ENCODE results near the gene KRT84. TPM values are rescaled to one million over a fixed set of nuclear protein-coding genes. Genes with fewer than 3 reads are reported as not detected.

The KRT84 gene
- polyA plus RNA-seq, 1 experiment: not detected

DNA sequence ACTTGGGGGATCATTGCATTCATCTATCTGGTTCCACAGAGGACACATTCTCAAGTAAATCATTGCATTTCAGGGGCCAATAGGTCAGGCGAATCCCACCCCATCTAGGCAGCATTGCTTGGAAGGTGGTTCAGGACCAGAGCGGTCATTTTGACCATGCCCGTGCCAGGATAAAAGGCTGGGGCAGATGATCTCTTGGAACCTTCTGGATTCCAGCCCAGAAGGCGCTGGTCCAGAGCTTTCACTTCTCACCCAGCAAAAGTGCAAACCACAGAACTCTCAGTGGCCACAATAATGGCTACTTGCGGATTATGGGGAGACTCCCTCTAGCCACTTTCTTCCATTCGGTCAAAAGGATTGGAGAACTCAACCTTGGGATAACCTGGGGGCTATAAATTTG lies 17.6 kb downstream of the KRT84 start:
- Histone ChIP-seq H3K27ac (ENCODE audit: low read depth, low read length) (no peak overlapping the region), H3K9me3 (ENCODE audit: control insufficient read depth, insufficient read depth, low read length) (no peaks in the 10 kb centered on the region), H3K4me3 (ENCODE audit: low read depth, low read length) (no peak overlapping the region), H3K27me3 (ENCODE audit: control insufficient read depth, insufficient read depth, low read length) (peaks cover 51% of the 10 kb centered on the region)
- no peak for DNase-seq (ENCODE audit: low read depth, low spot score)
- POLR2A ChIA-PET: no interaction called here
- CTCF ChIA-PET: interaction anchor here (0.9 to 1.1 kb wide), 2 partner anchors 503 to 512 kb away, joined by 3 to 7 read pairs; no protein-coding TSS in a partner anchor
- TF ChIP-seq, protein P1, sequence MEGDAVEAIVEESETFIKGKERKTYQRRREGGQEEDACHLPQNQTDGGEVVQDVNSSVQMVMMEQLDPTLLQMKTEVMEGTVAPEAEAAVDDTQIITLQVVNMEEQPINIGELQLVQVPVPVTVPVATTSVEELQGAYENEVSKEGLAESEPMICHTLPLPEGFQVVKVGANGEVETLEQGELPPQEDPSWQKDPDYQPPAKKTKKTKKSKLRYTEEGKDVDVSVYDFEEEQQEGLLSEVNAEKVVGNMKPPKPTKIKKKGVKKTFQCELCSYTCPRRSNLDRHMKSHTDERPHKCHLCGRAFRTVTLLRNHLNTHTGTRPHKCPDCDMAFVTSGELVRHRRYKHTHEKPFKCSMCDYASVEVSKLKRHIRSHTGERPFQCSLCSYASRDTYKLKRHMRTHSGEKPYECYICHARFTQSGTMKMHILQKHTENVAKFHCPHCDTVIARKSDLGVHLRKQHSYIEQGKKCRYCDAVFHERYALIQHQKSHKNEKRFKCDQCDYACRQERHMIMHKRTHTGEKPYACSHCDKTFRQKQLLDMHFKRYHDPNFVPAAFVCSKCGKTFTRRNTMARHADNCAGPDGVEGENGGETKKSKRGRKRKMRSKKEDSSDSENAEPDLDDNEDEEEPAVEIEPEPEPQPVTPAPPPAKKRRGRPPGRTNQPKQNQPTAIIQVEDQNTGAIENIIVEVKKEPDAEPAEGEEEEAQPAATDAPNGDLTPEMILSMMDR (IDR thresholded peaks at IDR 0.05; ENCODE audit: low read depth, low read length): no peak

DNA sequence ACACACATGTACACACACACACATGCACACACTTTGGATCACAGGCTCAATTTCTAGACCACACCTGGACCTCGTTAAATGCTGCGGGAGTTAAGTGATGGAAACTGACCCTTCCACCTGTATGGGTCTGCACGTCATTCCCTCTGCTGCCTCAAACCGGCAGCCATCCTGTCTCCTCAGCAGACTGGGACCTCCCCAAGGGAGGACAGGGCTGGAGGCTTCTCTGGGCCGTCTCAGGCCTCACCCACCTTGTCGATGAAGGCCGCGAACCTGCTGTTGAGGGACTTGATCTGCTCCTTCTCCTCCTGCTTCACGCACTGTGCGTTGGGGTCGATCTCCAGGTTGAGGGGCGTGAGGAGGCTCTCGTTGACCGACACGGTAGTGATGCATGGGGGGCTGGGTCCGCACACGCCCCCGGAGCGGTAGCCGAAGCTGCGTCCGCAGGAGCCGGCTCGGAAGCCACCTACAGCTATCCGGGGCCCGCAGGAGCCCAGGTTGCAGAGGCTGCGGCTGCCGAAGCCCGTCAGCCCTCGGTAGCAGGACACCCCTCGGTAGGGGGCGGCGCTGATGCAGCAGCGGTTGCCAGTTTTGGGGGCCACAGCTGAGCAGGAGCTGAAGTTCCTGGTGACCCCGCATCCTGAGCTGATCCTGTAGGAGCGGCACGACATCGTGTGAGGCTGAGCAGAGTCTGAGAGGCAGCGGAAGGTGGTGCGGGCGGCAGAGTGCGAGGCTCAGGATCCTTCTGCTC lies 18.5 kb downstream of the KRT84 start, which contains the start of gene KRT85:
Gene KRT85, minus strand, starts transcription at position 744 of the 748 bp plus-strand sequence. Its CDS starts 76 bp downstream, at position 668.
- Histone ChIP-seq H3K27me3 (ENCODE audit: control insufficient read depth, insufficient read depth, low read length) (peaks cover 55% of the 10 kb centered on the region), H3K9me3 (ENCODE audit: control insufficient read depth, insufficient read depth, low read length) (no peaks in the 10 kb centered on the region), H3K27ac (ENCODE audit: low read depth, low read length) (no peak within 1 kb of the TSS), H3K4me3 (ENCODE audit: low read depth, low read length) (no peak within 1 kb of the TSS)
- ChIA-PET CTCF (interaction anchor here (0.7 to 1.1 kb wide), 2 partner anchors 16 to 512 kb away, joined by 3 to 7 read pairs; no protein-coding TSS in a partner anchor), POLR2A (no interaction called here)
- TF ChIP-seq, protein P1 (IDR thresholded peaks at IDR 0.05; ENCODE audit: low read depth, low read length): no peak
- no peak for DNase-seq (ENCODE audit: low read depth, low spot score)

DNA sequence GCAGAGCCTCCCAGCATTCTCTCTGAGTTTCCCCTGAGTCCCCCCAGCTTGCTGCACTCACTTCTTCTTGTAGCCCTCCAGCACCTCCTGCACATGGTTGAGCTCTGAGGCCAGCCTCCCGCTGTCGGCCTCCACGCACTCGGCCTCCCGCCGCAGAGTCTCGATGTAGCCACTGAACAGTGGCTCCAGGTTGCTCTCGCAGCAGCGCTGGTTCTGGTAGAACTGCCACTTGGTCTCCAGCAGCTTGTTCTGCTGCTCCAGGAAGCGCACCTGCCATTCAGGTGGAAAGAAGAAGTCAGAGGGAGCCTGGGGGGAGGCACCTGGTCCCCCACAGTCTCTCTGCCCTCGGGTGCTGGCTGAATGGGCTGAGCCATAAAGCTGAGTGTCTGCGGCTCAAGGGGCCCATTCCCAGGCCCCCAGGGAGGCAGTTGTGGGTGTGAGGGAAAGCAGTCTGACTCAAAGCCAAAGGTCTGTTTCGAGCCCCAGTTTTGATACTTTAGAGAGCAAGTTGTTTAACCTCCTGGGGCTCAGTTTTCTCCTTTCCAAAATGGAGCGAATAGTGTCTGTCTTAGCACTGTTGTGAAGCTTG lies 20.5 kb downstream of the KRT84 start:
- ChIA-PET POLR2A (no interaction called here), CTCF (interaction anchor here (0.9 to 1.1 kb wide), 2 partner anchors 515 to 519 kb away, joined by 3 read pairs; no protein-coding TSS in a partner anchor)
- TF ChIP-seq, protein P1 (IDR thresholded peaks at IDR 0.05; ENCODE audit: low read depth, low read length): no peak
- Histone ChIP-seq H3K4me3 (ENCODE audit: low read depth, low read length) (no peak overlapping the region), H3K27me3 (ENCODE audit: control insufficient read depth, insufficient read depth, low read length) (peaks cover 55% of the 10 kb centered on the region), H3K9me3 (ENCODE audit: control insufficient read depth, insufficient read depth, low read length) (no peaks in the 10 kb centered on the region), H3K27ac (ENCODE audit: low read depth, low read length) (no peak overlapping the region)
- DNase-seq (ENCODE audit: low read depth, low spot score): no peak

DNA sequence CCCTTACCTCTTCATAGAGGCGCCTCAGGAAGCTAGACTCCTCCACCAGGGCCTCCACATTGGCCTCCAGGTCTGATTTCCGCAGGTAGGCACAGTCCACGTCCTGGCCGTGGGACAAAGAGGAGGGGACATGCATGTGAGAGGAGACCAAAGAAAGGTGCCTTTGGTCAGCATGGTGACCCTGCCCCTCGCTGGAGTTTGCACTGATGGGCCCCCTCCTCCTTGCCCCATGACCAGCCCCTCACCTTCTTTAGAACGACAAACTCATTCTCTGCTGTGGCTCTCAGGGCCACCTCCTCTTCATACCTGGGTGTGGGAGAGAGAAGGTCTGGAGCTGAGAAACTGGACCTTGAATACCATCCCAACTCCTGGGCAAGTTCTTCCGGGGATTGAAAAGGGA lies 21.4 kb downstream of the KRT84 start:
- POLR2A ChIA-PET: no interaction called here
- H3K9me3 ChIP-seq (ENCODE audit: control insufficient read depth, insufficient read depth, low read length): no peaks in the 10 kb centered on the region

More for the DNA sequence above, 21.4 kb downstream of the KRT84 start:
- peaks cover 49% of the 10 kb centered on the region for H3K27me3 ChIP-seq (ENCODE audit: control insufficient read depth, insufficient read depth, low read length)
- CTCF ChIA-PET: interaction anchor here (1.5 kb wide), 1 partner anchor 8 kb away, joined by 6 read pairs; no protein-coding TSS in a partner anchor
- TF ChIP-seq, protein P1 (IDR thresholded peaks at IDR 0.05; ENCODE audit: low read depth, low read length): no peak
- no peak overlapping the region for H3K4me3 ChIP-seq (ENCODE audit: low read depth, low read length)
- DNase-seq (ENCODE audit: low read depth, low spot score): no peak
- no peak overlapping the region for H3K27ac ChIP-seq (ENCODE audit: low read depth, low read length)

Data from AG04450 (cell line).